GM12875 (cell line): ENCODE results near the gene CARM1.

Experiments
- H3K4me3 ChIP-seq: one replicate; pipeline ENCODE4 v1.5.1; 2011; ENCODE audit warnings: low read depth, low read length, control low read depth
- CTCF ChIP-seq: IDR thresholded peaks from 2 replicates; pipeline ENCODE4 v1.5.1; 2011; ENCODE audit warnings: low read depth, mild to moderate bottlenecking, control low read depth, inconsistent platforms, low read length, moderate library complexity, borderline replicate concordance; ENCODE audit not compliant: insufficient read depth

The CARM1 gene

GRCh38 chr19:10915130-10916091, 44.1 kb downstream of the CARM1 start:
- TF ChIP-seq CTCF, result no peak
- no peak overlapping the region for H3K4me3 ChIP-seq

GRCh38 chr19:10916602-10917001, 45.2 kb downstream of the CARM1 start:
- no peak overlapping the region for H3K4me3 ChIP-seq
- no peak for TF ChIP-seq CTCF

- TF ChIP-seq CTCF, result no peak
- no peak overlapping the region for H3K4me3 ChIP-seq
Measured at GRCh38 chr19:10918359-10918758, 47.0 kb downstream of the CARM1 start.

- TF ChIP-seq CTCF, result no peak
- no peak overlapping the region for H3K4me3 ChIP-seq
Measured at GRCh38 chr19:10919352-10920287, 48.3 kb downstream of the CARM1 start.

- no peak overlapping the region for H3K4me3 ChIP-seq
- no peak for TF ChIP-seq CTCF
Measured at GRCh38 chr19:10920288-10920655, 48.9 kb downstream of the CARM1 start.

GRCh38 chr19:10920781-10921180, 49.4 kb downstream of the CARM1 start:
- no peak overlapping the region for H3K4me3 ChIP-seq
- no peak for TF ChIP-seq CTCF
